Upper lobe of right lung (tissue), 1 donor: ENCODE data around the gene PIH1D1. TPM values are rescaled to one million over a fixed set of nuclear protein-coding genes. Genes with fewer than 3 reads are reported as not detected.

Experiments
- ATAC-seq: fragments of 200-7000 bp; cut with Tn5 transposase; one replicate; pipeline ENCODE4 v1.9.1; 2020; ENCODE audit warnings: mild to moderate bottlenecking, moderate library complexity
- DNase-seq: peaks from one replicate; pipeline ENCODE4 v3.0.0-alpha.2; 2020
- H3K27ac ChIP-seq: fragments of 200-600 bp; one replicate; pipeline ENCODE4 v1.8.0; 2022
- H3K27me3 ChIP-seq: fragments of 200-600 bp; one replicate; pipeline ENCODE4 v1.8.0; 2022; ENCODE audit warnings: mild to moderate bottlenecking
- H3K36me3 ChIP-seq: fragments of 200-600 bp; one replicate; pipeline ENCODE4 v1.8.0; 2022
- H3K4me1 ChIP-seq: fragments of 200-600 bp; one replicate; pipeline ENCODE4 v1.8.0; 2022
- H3K4me3 ChIP-seq: fragments of 200-600 bp; one replicate; pipeline ENCODE4 v1.8.0; 2022; ENCODE audit warnings: mild to moderate bottlenecking
- H3K9me3 ChIP-seq: fragments of 200-600 bp; one replicate; pipeline ENCODE4 v1.8.0; 2022
- intact Hi-C: fragments of 100-400 bp; cut with DNase I; formaldehyde crosslinking; loops from one replicate; pipeline ENCODE4 v1.11.0; 2022
- total RNA-seq: library from RNA; stranded (reverse); fragmentation: NEBNext Ultra II Directional; extraction: Animal tissue kit (Norgen Biotek cat#: 25700); gene quantifications from one replicate; pipeline ENCODE4 v1.2.1, GENCODE V29; 2021
- TF ChIP-seq, protein P1 (sequence below): fragments of 200-600 bp; IDR thresholded peaks from one replicate; pipeline ENCODE4 v1.8.0; 2022; ENCODE audit warnings: antibody characterized with exemption
- donor health status: DM: no; HTN: yes; CAD: no; lungs with severe emphysema.

PIH1D1 gene
- total RNA-seq, 1 donor from 2014 or later: 64.2 TPM

DNA sequence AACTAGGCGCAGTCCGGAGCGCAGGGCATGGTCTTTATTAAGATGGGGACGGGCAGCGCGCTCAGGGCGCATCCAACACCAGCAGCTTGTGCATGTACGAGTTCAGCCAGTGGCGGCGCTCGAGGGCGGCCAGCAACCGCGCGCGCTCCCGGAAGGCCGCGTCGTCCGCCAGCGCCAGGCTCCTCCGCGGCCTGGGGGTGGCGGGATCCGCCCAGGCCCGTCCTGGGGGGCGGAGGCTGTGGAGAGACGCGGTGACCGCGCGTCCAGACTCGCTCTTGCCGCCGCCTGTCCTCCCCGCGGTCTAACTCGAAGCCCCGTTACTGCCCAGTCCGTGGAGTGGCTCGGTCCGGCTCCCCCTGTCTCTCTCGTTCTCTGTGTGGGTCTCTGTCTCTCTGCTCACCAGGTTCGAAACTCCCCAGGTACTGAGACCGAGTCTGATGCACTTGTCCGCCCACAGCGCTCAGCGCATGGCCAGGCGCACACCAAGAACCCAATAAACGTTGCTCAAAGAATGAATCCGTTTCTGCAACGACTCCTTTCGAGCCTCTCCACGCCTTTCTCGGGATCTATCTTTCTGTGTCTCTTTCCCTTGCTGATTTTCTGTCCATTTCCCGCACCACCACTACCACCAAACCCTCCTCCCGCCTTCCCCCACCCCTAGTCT is 29.1 kb downstream of the PIH1D1 start:
- ATAC-seq (peak; percentile 67), DNase-seq (no peak)
- Histone ChIP-seq H3K27ac (no peak overlapping the region), H3K4me3 (peak overlapping the region; percentile 16), H3K9me3 (no peaks in the 10 kb centered on the region), H3K27me3 (peaks cover 61% of the 10 kb centered on the region), H3K4me1 (peaks cover 13% of the 10 kb centered on the region), H3K36me3 (no peaks in the 10 kb centered on the region)
- TF ChIP-seq, protein P1, sequence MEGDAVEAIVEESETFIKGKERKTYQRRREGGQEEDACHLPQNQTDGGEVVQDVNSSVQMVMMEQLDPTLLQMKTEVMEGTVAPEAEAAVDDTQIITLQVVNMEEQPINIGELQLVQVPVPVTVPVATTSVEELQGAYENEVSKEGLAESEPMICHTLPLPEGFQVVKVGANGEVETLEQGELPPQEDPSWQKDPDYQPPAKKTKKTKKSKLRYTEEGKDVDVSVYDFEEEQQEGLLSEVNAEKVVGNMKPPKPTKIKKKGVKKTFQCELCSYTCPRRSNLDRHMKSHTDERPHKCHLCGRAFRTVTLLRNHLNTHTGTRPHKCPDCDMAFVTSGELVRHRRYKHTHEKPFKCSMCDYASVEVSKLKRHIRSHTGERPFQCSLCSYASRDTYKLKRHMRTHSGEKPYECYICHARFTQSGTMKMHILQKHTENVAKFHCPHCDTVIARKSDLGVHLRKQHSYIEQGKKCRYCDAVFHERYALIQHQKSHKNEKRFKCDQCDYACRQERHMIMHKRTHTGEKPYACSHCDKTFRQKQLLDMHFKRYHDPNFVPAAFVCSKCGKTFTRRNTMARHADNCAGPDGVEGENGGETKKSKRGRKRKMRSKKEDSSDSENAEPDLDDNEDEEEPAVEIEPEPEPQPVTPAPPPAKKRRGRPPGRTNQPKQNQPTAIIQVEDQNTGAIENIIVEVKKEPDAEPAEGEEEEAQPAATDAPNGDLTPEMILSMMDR: peak; percentile 42
- intact Hi-C loops: no loop called here

DNA sequence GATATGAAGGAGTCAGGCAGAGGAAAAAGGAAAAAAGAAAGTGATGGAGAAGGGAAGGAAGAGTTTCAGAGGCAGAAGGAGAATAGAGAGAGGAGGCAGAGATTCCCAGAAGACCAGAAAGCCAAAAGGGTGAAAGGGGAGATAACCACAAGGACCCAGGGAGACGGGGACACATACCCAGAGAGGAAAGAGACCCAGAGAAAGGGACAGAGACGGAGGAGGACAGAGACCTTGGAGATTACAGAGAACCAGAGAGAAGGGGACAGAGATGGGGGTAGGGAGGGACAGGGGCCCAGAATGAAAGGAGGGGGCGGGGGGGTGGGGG is 29.8 kb downstream of the PIH1D1 start:
- no peaks in the 10 kb centered on the region for H3K9me3 ChIP-seq
- ATAC-seq (no peak), DNase-seq (no peak)
- intact Hi-C loops: no loop called here
- no peak overlapping the region for H3K27ac ChIP-seq
- no peak overlapping the region for H3K4me3 ChIP-seq
- H3K27me3 ChIP-seq: peaks cover 54% of the 10 kb centered on the region
- TF ChIP-seq, protein P1: no peak
- no peaks in the 10 kb centered on the region for H3K36me3 ChIP-seq
- peaks cover 13% of the 10 kb centered on the region for H3K4me1 ChIP-seq

DNA sequence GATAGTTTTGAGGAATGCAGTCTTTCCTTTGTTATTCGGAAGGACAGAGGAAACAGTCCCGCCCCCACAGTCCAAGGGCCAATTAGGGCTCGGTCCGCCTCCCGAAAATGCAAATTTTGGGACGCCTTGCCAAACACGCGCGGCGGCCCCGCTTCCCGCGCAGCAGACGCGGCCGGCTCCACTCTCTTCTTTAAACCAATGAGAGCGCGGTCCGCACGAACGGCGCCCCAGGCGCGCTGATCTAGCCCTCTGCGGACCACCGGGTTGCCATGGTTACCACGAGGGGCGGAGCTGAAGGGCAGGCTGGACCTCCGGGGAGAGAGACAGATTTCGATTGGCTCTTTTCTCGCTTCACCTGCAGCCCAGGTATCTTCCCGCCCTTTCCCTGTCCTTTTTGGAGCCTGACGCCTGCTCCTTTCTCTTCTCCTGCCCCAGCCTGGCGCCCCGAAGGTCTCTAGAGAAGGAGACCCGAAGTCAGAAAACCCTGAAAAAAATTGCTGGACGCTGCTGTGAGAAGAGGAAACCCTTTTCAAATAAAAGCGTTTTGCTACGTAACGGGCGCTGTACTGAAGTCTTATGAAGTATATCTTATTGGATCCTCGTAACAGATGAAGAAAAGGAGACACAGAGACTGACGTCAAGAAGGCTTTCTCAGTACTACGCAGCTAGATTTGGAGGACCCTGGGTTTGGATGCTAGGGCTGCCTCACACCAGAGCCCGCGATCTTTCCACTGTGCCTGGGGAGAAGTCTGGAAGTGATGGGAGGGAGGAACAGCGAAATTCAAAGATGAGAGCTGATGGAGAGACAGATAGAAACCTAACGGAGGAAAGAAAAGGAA is 30.4 kb downstream of the PIH1D1 start:
- intact Hi-C loops: no loop called here
- no peaks in the 10 kb centered on the region for H3K36me3 ChIP-seq
- DNase-seq: peak; percentile 84
- H3K9me3 ChIP-seq: no peaks in the 10 kb centered on the region
- peak overlapping the region; percentile 11 for H3K4me3 ChIP-seq
- H3K27me3 ChIP-seq: peaks cover 48% of the 10 kb centered on the region
- peaks cover 13% of the 10 kb centered on the region for H3K4me1 ChIP-seq
- H3K27ac ChIP-seq: no peak overlapping the region
- ATAC-seq: peak; percentile 79
- TF ChIP-seq, protein P1: no peak

DNA sequence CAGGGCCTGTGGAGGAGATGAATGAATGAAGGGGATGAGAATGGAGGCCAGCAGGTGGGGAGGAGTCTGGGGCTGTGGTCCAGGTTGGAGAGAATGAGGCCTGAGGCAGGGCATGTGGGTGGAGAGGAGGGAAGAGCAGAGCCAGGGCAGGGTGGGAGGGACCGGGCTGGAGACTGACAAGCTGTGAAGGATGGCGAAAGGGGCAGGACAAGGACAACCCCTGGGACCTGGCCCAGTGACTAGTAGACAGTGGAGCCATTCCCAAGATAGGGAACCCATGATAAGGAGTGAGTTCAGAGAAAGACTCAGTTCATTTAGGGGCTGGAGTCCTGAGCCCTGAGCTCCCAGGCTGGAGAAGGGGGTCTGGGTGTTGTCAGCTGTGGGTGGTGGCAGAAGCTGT is 31.4 kb downstream of the PIH1D1 start:
- TF ChIP-seq, protein P1: no peak
- Histone ChIP-seq H3K4me3 (no peak overlapping the region), H3K27ac (no peak overlapping the region), H3K9me3 (no peaks in the 10 kb centered on the region), H3K4me1 (peaks cover 13% of the 10 kb centered on the region), H3K27me3 (peaks cover 38% of the 10 kb centered on the region), H3K36me3 (no peaks in the 10 kb centered on the region)
- intact Hi-C loops: no loop called here
- ATAC-seq (no peak), DNase-seq (no peak)

DNA sequence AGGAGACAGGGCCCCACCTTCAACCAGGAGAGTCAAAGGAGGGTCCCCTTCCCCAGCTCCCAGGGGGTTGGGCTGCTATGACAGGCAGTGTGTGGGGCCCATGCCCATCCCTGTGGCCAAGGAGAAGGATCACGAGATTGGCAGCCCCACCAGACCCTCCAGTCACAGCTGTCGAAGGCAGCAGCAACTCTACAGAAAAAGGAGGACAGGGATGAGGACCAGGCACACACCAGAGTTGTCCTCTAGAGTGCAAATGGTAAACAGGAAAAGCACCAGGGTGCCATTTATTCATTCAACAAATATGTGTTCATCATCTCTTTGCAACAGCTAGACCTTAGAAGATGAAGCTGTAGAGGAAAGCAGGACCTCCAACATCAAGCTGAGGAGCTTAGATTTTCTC is 32.4 kb downstream of the PIH1D1 start:
- DNase-seq (no peak), ATAC-seq (no peak)
- Histone ChIP-seq H3K9me3 (no peaks in the 10 kb centered on the region), H3K4me3 (no peak overlapping the region), H3K4me1 (peaks cover 13% of the 10 kb centered on the region), H3K27me3 (peaks cover 27% of the 10 kb centered on the region), H3K27ac (no peak overlapping the region), H3K36me3 (no peaks in the 10 kb centered on the region)
- TF ChIP-seq, protein P1: no peak
- intact Hi-C loops: no loop called here
